ENCODE results near the gene KRTAP10-2. TPM values are rescaled to one million over a fixed set of nuclear protein-coding genes. Genes with fewer than 3 reads are reported as not detected.

The KRTAP10-2 gene
- total RNA-seq, 1 experiment from 2014 or later, result not detected

DNA sequence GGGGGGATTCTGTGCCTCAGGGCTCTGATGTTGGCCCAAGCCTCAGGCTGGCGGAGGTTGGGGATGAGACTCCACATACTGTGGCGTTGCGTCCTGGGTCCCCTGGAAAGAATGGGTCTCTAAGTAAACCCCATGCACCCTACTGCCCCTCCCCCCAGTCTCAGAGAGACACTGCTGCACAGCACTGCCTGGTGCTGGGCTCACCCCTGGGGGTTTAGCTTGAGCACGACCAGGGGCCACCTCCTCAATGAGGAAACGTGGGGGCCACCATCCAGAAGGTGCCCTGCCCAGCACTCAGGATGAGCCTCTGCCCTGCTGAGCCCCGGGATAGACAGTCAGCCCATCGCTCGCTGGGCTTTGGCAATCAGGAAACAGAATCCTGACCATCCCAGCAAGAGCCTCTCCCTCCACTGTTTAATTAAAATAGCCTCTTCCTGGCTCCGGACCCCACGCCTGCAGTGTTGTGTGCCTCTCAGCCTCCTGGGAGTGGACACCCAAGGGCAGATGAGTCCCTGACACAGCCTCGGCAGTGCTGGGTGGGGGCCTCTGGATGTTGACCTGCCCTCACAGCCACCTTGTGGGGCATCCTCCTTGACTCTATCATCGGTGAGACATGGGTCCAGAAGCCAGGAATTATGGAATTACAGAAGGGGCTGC lies 18.7 kb upstream of the KRTAP10-2 start:
- Histone ChIP-seq H3K79me2 (ENCODE audit: insufficient read depth, low read length) (no peaks in the 10 kb centered on the region), H3K9me3 (ENCODE audit: control insufficient read depth in 1 of 2, insufficient read depth in 1 of 2, low read depth in 1 of 2, low read length in 2 of 2) (no peaks in the 10 kb centered on the region), H3K4me3 (replicated peaks in 1 of 2; ENCODE audit: low read depth in 1 of 2, low read length in 2 of 2) (no peak overlapping the region), H2AFZ (ENCODE audit: low read depth, low read length, poor library complexity, severe bottlenecking) (no peak overlapping the region), H3K4me1 (ENCODE audit: control insufficient read depth in 1 of 2, insufficient read depth in 2 of 2, low read length in 2 of 2) (peaks cover 0 to 3% of the 10 kb centered on the region in 2 experiments; a peak in 1 of 4 replicates), H3K27ac (ENCODE audit: low read depth, low read length) (no peak overlapping the region), H4K20me1 (ENCODE audit: insufficient read depth) (no peaks in the 10 kb centered on the region), H3K9ac (ENCODE audit: low read length) (no peak overlapping the region), H3K27me3 (ENCODE audit: insufficient read depth, low read length) (peaks cover 6% of the 10 kb centered on the region), H3K36me3 (ENCODE audit: control insufficient read depth in 1 of 2, insufficient read depth in 2 of 2, low read length in 2 of 2) (no peaks in the 10 kb centered on the region), H3K4me2 (ENCODE audit: low read length) (no peak overlapping the region), H3K9me2 (ENCODE audit: insufficient read depth) (no peaks in the 10 kb centered on the region)
- DNase-seq (ENCODE audit: low read depth, low spot score), result no peak
- no peak for ATAC-seq
- ChIA-PET CTCF (no interaction called here), POLR2A (no interaction called here), RAD21 (ENCODE audit: low non-redundant PET in 1 of 2, low total read pairs in 2 of 2, uncharacterized antibody in 2 of 2, unreplicated experiment in 2 of 2) (no interaction called here)
- intact Hi-C loops (cut with micrococcal nuclease), result loop anchor here (10.0 kb wide), 1 partner anchor 105 kb away; no protein-coding TSS in a partner anchor
- no TSS peak for BruUV-seq (replicated peaks)
- no peak for TF ChIP-seq CEBPB (IDR thresholded peaks at IDR 0.05; ENCODE audit: low read depth)
- no peak for TF ChIP-seq POLR2A (IDR thresholded peaks at IDR 0.05; ENCODE audit: borderline replicate concordance, extremely low read depth, insufficient read depth, insufficient read length)
- no peak for TF ChIP-seq SIN3A (IDR thresholded peaks at IDR 0.05; ENCODE audit: low read depth)
- no peak for TF ChIP-seq ZNF274 (IDR thresholded peaks at IDR 0.05; ENCODE audit: low read depth, low read length)
- TF ChIP-seq SP1 (IDR thresholded peaks at IDR 0.05; ENCODE audit: low read depth), result no peak
- TF ChIP-seq, protein P1, sequence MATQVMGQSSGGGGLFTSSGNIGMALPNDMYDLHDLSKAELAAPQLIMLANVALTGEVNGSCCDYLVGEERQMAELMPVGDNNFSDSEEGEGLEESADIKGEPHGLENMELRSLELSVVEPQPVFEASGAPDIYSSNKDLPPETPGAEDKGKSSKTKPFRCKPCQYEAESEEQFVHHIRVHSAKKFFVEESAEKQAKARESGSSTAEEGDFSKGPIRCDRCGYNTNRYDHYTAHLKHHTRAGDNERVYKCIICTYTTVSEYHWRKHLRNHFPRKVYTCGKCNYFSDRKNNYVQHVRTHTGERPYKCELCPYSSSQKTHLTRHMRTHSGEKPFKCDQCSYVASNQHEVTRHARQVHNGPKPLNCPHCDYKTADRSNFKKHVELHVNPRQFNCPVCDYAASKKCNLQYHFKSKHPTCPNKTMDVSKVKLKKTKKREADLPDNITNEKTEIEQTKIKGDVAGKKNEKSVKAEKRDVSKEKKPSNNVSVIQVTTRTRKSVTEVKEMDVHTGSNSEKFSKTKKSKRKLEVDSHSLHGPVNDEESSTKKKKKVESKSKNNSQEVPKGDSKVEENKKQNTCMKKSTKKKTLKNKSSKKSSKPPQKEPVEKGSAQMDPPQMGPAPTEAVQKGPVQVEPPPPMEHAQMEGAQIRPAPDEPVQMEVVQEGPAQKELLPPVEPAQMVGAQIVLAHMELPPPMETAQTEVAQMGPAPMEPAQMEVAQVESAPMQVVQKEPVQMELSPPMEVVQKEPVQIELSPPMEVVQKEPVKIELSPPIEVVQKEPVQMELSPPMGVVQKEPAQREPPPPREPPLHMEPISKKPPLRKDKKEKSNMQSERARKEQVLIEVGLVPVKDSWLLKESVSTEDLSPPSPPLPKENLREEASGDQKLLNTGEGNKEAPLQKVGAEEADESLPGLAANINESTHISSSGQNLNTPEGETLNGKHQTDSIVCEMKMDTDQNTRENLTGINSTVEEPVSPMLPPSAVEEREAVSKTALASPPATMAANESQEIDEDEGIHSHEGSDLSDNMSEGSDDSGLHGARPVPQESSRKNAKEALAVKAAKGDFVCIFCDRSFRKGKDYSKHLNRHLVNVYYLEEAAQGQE (IDR thresholded peaks at IDR 0.05; ENCODE audit: low read depth), result no peak

Measured in HCT116 (cell line).